ENCODE data around the gene RAD51B. TPM values are rescaled to one million over a fixed set of nuclear protein-coding genes. Genes with fewer than 3 reads are reported as not detected.
A peak's percentile ranks its signal among the peaks of the same experiment; 100 is the strongest.

The RAD51B gene
- total RNA-seq, 1 experiment from 2014 or later: 8.5 TPM

GRCh38 chr14:68244262-68244980, 424.8 kb downstream of the RAD51B start (continued):
- TF ChIP-seq POLR2AphosphoS5 (IDR thresholded peaks at IDR 0.05; ENCODE audit: low read depth, low read length): no peak

GRCh38 chr14:68245146-68246073, 425.8 kb downstream of the RAD51B start:
- no peak for ATAC-seq
- H3K4me3 ChIP-seq (ENCODE audit: low read depth in 2 of 2, low read length in 2 of 2): no peak overlapping the region
- no TSS peak for BruUV-seq (replicated peaks)
- in situ Hi-C loops (cut with HindIII; ENCODE audit: low pct_unique_long_range_greater_than_20kb, low sequenced_read_pairs): no loop called here
- CTCF ChIA-PET: no interaction called here
- TF ChIP-seq, protein P1, sequence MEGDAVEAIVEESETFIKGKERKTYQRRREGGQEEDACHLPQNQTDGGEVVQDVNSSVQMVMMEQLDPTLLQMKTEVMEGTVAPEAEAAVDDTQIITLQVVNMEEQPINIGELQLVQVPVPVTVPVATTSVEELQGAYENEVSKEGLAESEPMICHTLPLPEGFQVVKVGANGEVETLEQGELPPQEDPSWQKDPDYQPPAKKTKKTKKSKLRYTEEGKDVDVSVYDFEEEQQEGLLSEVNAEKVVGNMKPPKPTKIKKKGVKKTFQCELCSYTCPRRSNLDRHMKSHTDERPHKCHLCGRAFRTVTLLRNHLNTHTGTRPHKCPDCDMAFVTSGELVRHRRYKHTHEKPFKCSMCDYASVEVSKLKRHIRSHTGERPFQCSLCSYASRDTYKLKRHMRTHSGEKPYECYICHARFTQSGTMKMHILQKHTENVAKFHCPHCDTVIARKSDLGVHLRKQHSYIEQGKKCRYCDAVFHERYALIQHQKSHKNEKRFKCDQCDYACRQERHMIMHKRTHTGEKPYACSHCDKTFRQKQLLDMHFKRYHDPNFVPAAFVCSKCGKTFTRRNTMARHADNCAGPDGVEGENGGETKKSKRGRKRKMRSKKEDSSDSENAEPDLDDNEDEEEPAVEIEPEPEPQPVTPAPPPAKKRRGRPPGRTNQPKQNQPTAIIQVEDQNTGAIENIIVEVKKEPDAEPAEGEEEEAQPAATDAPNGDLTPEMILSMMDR (IDR thresholded peaks at IDR 0.05): no peak
- TF ChIP-seq, protein P2, sequence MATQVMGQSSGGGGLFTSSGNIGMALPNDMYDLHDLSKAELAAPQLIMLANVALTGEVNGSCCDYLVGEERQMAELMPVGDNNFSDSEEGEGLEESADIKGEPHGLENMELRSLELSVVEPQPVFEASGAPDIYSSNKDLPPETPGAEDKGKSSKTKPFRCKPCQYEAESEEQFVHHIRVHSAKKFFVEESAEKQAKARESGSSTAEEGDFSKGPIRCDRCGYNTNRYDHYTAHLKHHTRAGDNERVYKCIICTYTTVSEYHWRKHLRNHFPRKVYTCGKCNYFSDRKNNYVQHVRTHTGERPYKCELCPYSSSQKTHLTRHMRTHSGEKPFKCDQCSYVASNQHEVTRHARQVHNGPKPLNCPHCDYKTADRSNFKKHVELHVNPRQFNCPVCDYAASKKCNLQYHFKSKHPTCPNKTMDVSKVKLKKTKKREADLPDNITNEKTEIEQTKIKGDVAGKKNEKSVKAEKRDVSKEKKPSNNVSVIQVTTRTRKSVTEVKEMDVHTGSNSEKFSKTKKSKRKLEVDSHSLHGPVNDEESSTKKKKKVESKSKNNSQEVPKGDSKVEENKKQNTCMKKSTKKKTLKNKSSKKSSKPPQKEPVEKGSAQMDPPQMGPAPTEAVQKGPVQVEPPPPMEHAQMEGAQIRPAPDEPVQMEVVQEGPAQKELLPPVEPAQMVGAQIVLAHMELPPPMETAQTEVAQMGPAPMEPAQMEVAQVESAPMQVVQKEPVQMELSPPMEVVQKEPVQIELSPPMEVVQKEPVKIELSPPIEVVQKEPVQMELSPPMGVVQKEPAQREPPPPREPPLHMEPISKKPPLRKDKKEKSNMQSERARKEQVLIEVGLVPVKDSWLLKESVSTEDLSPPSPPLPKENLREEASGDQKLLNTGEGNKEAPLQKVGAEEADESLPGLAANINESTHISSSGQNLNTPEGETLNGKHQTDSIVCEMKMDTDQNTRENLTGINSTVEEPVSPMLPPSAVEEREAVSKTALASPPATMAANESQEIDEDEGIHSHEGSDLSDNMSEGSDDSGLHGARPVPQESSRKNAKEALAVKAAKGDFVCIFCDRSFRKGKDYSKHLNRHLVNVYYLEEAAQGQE (IDR thresholded peaks at IDR 0.05; ENCODE audit: insufficient read depth in 1 of 2, low read depth in 2 of 2, low read length in 1 of 2): no peak
- no peak for TF ChIP-seq POLR2AphosphoS5 (IDR thresholded peaks at IDR 0.05; ENCODE audit: low read depth, low read length)
- DNase-seq (ENCODE audit: low read depth, low spot score): no peak
- intact Hi-C loops (cut with micrococcal nuclease; ENCODE audit: unreplicated experiment): loop anchor here (5.0 to 10.0 kb wide), 2 partner anchors 161 to 303 kb away; no protein-coding TSS in a partner anchor
- H3K36me3 ChIP-seq (ENCODE audit: control insufficient read depth, insufficient read depth, low read length): no peaks in the 10 kb centered on the region
- no peaks in the 10 kb centered on the region for H3K9me3 ChIP-seq (ENCODE audit: control insufficient read depth, insufficient read depth, low read depth, low read length)
- peaks cover 48% of the 10 kb centered on the region for H3K4me1 ChIP-seq (ENCODE audit: control insufficient read depth, insufficient read depth, low read length)
- peak overlapping the region; percentile 88 for H3K27ac ChIP-seq (ENCODE audit: low read length)
- POLR2A ChIA-PET: no interaction called here
- no peaks in the 10 kb centered on the region for H3K27me3 ChIP-seq (ENCODE audit: control insufficient read depth, insufficient read depth, low read length)

DNA sequence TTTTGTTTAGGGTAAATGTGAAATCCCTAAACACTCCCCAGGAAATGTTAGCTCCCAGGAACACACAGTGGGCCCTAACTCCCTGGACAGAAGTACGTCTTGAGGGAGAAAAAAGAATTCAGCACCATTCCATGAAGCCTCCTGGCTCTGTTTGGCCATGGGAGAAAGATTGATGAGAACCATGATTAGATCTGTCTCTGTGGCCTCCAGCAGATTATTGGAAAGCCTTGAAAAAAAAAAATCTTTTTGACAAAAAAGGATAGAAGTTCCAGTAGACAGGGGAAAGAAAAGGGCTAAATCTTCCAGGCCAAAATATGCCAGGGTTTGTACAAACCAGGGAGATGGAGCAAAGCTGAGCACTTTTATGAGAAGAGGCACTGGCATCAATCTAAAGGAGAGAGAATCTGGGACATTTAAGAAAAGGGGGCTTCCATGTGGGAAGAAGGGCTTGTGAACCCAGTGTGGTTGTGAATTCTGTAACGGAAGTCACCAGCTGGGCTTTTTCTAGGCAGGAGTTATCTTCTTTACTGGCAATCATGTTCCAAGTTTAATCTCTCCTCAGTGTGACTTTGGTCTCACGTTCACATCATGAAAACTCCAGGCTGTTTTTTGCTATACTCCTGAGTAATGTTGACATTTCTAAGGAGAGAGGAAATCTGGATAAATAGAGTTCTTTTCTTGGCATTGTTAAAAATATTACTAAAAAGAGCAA, 426.7 kb downstream of the RAD51B start:
- CTCF ChIA-PET: no interaction called here
- no TSS peak for BruUV-seq (replicated peaks)
- Histone ChIP-seq H3K4me3 (ENCODE audit: low read depth in 2 of 2, low read length in 2 of 2) (no peak overlapping the region), H3K36me3 (ENCODE audit: control insufficient read depth, insufficient read depth, low read length) (no peaks in the 10 kb centered on the region), H3K27me3 (ENCODE audit: control insufficient read depth, insufficient read depth, low read length) (no peaks in the 10 kb centered on the region), H3K9me3 (ENCODE audit: control insufficient read depth, insufficient read depth, low read depth, low read length) (no peaks in the 10 kb centered on the region), H3K27ac (ENCODE audit: low read length) (peak overlapping the region; percentile 88), H3K4me1 (ENCODE audit: control insufficient read depth, insufficient read depth, low read length) (peaks cover 56% of the 10 kb centered on the region)
- DNase-seq (ENCODE audit: low read depth, low spot score) (no peak), ATAC-seq (no peak)
- TF ChIP-seq TCF7L2 (IDR thresholded peaks at IDR 0.05; ENCODE audit: low read depth, low read length) (no peak), SIN3A (IDR thresholded peaks at IDR 0.05; ENCODE audit: borderline replicate concordance, insufficient read depth, low read depth, low read length) (no peak), POLR2AphosphoS5 (IDR thresholded peaks at IDR 0.05; ENCODE audit: low read depth, low read length) (no peak)
- TF ChIP-seq, protein P2 (IDR thresholded peaks at IDR 0.05; ENCODE audit: insufficient read depth in 1 of 2, low read depth in 2 of 2, low read length in 1 of 2): no peak
- TF ChIP-seq, protein P1 (IDR thresholded peaks at IDR 0.05): no peak
- in situ Hi-C loops (cut with HindIII; ENCODE audit: low pct_unique_long_range_greater_than_20kb, low sequenced_read_pairs): no loop called here
- POLR2A ChIA-PET: no interaction called here
- intact Hi-C loops (cut with micrococcal nuclease; ENCODE audit: unreplicated experiment): loop anchor here (5.0 to 10.0 kb wide), 2 partner anchors 161 to 304 kb away; no protein-coding TSS in a partner anchor
